Activated CD4-positive, alpha-beta T cell treated with anti-CD3 and anti-CD28 coated beads, Interleukin-2, Interleukin-6, amounts not matched to agents 100 ng/mL and 50 ng/mL, durations not matched to agents 16 hours and 8 hours (primary cell): ENCODE measurements around the gene HSPA5.
"Not testable (repeated sequence)": the region's sequence is repeated elsewhere in the genome, so short reads cannot be mapped to it uniquely, and the experiment has no call there.

ENCODE experiments used
- DNase-seq: peaks from one replicate; pipeline ENCODE4 v3.0.0-alpha.2; 2020

HSPA5 gene

GRCh38 chr9:125241863-125242739 is 958 bp upstream of the HSPA5 start:
- peak; percentile 41 for DNase-seq

DNA sequence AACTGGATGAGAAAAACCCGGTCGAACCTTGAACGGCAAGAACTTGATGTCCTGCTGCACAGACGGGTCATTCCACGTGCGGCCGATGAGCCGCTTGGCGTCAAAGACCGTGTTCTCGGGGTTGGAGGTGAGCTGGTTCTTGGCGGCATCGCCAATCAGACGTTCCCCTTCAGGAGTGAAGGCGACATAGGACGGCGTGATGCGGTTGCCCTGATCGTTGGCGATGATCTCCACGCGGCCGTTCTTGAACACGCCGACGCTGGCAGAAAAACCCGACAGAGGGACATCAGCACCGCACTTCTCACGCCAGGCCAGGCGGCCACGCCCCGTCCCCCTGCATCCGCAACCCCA is 519 bp downstream of the HSPA5 start:
- DNase-seq, result peak; percentile 60

GRCh38 chr9:125239631-125240597 is 1.2 kb downstream of the HSPA5 start:
- DNase-seq, result no peak

DNA sequence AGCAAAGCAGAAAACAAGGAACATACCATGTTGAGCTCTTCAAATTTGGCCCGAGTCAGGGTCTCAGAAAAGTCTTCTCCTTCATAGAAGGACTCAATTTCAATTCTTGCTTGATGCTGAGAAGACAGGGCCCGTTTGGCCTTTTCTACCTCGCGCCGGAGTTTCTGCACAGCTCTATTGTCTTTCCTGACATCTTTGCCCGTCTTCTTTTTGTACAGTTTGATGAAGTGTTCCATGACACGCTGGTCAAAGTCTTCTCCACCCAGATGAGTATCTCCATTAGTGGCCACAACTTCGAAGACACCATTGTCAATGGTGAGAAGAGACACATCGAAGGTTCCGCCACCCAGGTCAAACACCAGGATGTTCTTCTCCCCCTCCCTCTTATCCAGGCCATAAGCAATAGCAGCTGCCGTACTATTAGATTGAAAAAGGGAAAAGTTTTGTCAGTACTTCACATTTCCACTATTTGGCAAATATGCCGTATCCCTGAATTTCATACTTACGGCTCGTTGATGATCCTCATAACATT is 2.2 kb downstream of the HSPA5 start:
- no peak for DNase-seq

DNA sequence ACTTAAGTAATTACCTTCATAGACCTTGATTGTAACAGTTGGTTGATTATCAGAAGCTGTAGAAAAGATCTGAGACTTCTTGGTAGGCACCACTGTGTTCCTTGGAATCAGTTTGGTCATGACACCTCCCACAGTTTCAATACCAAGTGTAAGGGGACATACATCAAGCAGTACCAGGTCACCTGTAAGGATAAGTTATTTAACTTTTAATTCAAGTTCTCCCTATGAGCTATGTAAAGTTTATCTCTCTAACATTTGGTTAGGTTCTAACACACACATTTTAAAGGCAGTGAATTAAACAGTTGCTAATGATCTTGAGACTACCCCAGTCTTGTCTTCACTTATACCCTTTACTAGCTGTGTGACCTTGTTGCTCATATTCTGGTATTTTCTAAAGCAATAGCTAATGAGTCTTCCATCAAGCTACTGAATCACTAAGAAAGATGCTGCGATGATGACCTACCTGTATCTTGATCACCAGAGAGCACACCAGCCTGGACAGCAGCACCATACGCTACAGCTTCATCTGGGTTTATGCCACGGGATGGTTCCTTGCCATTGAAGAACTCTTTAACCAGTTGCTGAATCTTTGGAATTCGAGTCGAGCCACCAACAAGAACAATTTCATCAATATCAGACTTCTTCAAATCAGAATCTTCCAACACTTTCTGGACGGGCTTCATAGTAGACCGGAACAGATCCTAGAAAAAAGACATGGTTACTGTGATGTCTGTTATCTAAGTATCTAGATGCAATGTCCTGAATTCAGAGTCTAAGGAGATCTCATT is 2.8 kb downstream of the HSPA5 start:
- DNase-seq, result no peak

GRCh38 chr9:125236520-125237159 is 4.5 kb downstream of the HSPA5 start:
- DNase-seq, result not testable (repeated sequence)

DNA sequence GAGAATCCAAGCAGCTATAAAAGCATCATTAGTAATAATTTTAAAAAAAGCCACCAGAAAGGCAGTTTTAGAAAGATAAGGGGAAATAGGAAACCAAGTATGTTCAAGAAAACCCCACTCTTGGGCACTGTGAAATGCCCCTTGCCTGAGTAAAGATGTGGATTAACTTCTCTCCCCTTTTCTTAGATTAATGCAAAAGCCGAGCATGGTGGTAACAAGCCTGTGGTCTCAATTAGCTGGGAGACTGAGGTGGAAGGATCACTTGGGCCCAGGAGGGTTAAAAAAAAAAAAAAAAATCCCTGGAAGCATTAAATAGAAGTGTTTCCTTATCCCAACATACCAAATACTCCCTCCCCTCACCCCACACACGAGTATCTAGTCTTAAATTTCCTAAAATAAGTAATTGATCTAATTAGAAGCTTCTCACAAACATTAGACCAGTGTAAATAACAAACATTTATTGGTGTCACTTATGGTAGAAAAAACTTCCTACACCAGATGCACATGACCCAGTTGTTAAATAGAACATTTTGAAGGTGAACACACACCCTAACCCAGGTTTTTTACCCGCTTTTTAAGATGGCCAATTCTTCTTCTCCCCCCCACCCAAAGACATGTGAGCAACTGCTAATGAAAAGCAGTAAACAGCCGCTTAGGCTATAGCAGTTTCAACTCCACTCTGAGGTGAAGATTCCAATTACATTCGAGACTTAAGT is 5.2 kb downstream of the HSPA5 start:
- DNase-seq, result no peak

DNA sequence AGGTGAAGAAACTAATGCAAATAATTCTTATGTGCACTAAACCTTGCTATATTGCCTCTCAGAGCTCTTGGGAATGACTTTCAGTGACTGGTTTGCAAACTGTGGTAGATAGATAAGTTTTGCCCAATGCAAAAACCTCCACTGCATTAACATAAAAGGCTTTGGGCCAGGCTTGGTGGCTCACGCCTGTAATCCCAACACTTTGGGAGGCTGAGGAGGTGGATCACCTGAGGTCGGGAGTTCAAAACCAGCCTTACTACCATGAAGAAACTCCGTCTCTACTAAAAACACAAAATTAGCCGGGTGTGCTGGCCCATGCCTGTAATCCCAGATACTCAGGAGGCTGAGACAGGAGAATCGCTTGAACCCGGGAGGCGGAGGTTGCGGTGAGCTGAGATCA is 7.0 kb downstream of the HSPA5 start:
- not testable (repeated sequence) for DNase-seq

- no peak for DNase-seq
These were observed 7.5 kb downstream of the HSPA5 start for GRCh38 chr9:125233678-125234077.

GRCh38 chr9:125227761-125228160 is 13.4 kb downstream of the HSPA5 start:
- DNase-seq, result no peak

DNA sequence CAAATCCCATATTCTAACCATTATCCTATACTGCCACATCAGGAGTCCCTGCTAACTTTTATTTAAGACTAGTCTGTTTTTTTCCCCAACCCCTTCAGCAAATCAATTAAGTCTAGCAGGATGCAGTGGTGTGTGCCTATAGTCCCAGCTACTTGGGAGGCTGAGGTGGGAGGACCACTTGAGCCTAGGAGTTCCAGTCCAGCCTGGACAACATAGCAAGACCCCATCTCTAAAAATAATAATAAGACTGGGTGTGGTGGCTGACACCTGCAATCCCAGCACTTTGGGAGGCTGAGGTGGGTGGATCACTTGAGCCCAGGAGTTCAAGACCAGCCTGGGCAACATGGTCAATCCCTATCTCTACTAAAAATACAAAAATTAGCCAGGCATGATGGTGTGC is 16.3 kb downstream of the HSPA5 start:
- DNase-seq, result not testable (repeated sequence)

DNA sequence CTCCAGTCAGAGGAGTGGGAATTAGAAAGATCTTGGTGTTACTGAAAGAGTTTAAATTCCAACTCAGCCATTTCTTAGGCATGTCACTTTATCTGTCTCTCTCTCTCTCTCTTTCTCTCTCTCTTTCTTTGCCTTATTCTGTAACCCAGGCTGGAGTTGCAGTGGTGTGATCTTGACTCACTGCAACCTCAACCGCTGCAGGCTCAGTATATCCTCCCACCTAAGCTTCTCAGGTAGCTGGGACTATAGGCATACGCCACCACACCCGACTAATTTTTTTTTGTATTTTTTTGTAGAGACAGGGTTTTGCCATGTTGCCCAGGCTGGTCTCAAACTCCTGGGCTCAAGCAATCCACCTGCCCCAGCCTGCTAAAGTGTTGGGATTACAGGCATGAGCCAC is 22.5 kb downstream of the HSPA5 start:
- no peak for DNase-seq

DNA sequence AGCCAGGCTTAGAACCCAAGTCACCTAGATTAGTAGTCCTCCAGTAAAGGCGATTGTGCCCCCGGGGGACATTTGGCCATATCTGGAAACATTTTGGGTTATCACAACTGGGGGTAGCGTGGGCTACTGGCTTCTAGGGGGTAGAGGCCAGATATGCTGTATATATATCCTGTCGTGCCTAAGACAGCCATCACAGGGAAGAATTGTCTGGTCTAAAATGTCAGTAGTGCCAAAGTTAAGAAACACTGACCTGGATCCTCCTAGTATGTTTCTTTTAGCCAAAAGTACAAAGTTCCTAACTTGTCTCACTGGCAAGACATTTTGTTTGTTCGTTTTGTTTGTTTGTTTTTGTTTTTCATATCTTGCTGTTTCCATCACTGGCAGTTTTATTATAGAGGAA is 27.0 kb downstream of the HSPA5 start:
- DNase-seq, result no peak

DNA sequence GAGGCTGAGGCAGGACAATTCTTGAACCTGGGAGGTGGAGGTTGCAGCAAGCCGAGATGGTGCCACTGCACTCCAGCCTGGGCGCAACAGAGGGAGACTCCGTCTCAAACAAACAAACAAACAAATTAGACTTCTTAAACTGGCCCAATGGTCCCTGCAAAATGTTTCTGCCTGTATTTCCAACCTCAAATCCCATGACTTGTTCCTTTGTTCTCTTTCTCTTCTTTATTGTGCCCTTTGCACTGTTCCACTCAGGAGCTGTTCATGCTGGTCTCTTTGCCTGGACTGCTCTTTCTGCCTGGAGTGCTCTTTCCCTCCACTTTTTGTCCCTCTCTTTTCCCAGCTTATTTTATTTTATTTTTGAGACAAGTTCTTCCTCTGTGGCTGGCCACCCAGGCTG is 36.7 kb downstream of the HSPA5 start:
- no peak for DNase-seq

DNA sequence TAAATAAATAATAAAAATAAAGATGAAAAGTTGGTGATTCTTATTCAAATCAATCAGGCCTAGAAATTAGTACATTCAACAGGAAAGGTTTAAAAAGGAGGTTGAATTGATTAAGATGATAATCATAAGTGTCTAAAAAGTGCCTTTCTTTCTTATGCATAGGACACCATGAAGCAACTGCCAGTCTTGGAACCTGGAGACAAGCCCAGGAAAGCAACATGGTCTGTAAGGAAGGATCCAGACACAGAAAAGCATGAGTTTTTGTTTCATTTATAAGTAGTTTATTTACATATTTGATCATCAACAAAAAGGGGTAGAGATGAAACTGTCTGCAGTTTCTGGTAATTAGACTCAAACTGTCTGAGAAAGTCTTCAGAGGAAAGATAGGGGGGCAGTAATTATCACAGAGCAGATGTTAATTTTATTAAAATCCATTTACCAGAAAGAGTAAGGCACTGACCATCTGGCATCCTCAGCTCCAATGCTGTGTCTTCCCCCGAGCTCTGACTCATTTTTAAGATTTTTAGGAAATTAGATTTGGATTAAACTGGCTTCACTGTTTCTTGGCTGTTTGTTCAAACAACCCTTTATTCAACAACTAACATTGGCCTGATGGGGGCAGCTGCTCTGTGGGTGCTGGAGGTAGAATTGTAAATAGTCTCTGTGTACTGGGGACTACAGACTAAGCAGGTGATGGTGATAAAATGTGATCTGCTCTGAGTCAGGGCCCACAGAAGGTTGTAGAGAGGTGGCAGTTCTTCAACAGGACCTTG is 38.1 kb downstream of the HSPA5 start:
- DNase-seq, result no peak

DNA sequence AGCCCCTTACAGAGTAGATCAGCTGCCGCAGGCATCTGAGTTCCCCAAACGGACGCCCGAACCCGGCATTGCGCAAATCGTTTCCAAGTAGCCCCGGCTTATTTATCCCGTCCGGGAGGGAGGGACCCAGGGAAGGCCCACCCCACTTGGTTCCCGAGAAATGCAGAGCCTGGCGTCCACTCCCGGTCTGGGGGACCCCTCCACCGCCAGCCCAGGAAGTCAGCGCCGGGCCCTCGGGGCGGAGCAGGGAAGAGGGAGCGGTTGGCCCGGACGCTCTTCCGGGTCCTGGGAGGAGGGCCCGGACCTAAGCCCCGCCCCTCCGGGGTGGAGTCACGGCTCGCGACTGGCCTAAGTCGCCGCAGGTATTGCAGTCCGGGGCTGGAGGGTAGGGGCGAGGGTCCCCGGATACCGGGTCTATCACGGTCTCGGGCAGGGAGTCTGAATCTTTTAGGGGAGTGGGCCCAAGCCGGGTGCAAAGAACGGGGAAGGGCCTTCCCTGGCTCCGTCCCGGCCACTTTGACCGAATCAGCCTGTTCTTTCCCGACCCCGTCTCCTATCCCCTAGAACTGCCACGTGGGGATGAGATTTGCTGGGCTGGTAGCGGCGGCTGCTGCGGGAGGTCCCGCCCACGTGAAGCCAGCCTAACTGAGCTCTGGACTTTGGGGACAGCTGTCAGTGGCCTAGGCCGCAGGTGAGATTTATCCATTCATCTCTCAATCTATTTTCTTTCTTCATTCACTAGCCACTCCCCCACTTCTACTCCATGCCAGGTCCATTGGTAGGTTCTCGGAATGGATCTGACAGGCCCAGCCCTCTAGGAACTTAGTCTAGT is 40.7 kb downstream of the HSPA5 start, which contains the start of gene RABEPK:
TSS of gene RABEPK (plus strand) at position 327 of the 832 bp plus-strand sequence. CDS start 2,472 bp downstream, outside the sequence.
- peak; percentile 95 for DNase-seq

DNA sequence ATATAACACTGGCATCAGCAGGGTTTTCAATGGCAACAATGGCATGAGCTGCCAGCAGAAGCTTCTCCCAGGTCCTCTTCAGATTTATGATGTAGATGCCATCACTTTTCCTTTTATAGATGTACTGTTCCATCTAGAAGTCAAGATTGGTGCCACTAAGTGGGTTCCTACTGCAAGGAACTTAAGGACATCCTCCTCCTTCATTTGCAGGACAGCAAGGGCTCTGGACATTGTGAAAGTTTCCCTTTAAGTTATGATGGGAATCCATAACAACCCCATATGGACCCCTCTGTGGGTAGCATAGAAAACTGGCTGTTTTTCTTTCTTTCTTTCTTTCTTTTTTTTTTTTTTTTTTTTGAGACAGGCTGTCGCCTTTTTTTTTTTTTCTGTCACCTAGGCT is 45.6 kb downstream of the HSPA5 start:
- not testable (repeated sequence) for DNase-seq

- not testable (repeated sequence) for DNase-seq
These were observed 46.7 kb downstream of the HSPA5 start for GRCh38 chr9:125194466-125194865.

DNA sequence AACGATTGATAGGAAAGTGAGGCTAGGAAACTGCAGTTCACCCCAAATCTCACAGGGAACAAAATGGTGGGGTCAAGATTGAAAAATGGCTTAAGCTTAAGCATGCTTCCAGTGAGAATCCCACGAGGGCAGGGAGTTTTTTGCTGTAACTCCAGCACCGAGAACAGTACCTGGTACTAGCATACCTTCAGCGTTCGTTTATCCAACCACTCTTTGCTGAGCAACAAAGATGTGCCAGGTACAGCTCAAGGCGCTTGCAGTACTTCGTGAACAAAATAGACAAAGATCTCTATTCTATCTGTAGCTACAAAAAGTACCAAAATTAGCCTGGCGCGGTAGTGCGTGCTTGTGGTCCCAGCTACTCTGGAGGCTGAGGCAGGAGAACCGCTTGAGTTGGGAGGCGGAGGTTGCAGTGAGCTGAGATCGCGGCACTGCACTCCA is 50.8 kb downstream of the HSPA5 start:
- DNase-seq, result peak; percentile 30
